Keratinocyte (primary cell): ENCODE data around the gene OLR1. TPM values are rescaled to one million over a fixed set of nuclear protein-coding genes. Genes with fewer than 3 reads are reported as not detected.

Experiments used
- DNase-seq: peaks from one replicate; pipeline ENCODE4 v3.0.0-alpha.2; 2011; ENCODE audit warnings: low read depth, missing footprints, low spot score
- FAIRE-seq: peaks from 2 replicates; lab custom pipeline; 2011; peaks lifted over from hg19 to GRCh38; lab: Jason Lieb, UNC
- H2AFZ ChIP-seq: 2 replicates; pipeline ENCODE4 v1.6.0; 2012; ENCODE audit warnings: low read length, control low read depth, inconsistent platforms; ENCODE audit not compliant: control insufficient read depth
- H3K27ac ChIP-seq: 2 replicates; pipeline ENCODE4 v1.5.1; 2011; ENCODE audit warnings: low read length; ENCODE audit not compliant: control insufficient read depth, insufficient read depth
- H3K27me3 ChIP-seq: 3 replicates; pipeline ENCODE4 v1.6.0; 2011; ENCODE audit warnings: low read length; ENCODE audit not compliant: control insufficient read depth, insufficient read depth; ENCODE audit errors: extremely low read depth
- H3K36me3 ChIP-seq, 2 experiments: 2 replicates in 1 of 2; 3 replicates in 1 of 2; pipeline ENCODE4 v1.5.1; 2011; ENCODE audit warnings: low read length in 2 of 2, mild to moderate bottlenecking in 1 of 2; ENCODE audit not compliant: control insufficient read depth in 2 of 2, insufficient read depth in 2 of 2; ENCODE audit errors: extremely low read depth in 1 of 2
- H3K4me1 ChIP-seq: 3 replicates; pipeline ENCODE4 v1.5.1; 2011; ENCODE audit warnings: low read length; ENCODE audit not compliant: control insufficient read depth, insufficient read depth; ENCODE audit errors: extremely low read depth
- H3K4me2 ChIP-seq: 3 replicates; pipeline ENCODE4 v1.6.0; 2011; ENCODE audit warnings: low read depth, low read length; ENCODE audit not compliant: control insufficient read depth, insufficient read depth; ENCODE audit errors: extremely low read depth
- H3K4me3 ChIP-seq, 3 experiments: fragments of 200-600 bp in 1 of 3; sonication (generic) in 1 of 3; 2 replicates in 2 of 3; 3 replicates in 1 of 3; pipeline ENCODE4 v1.5.1; 2011 to 2016; ENCODE audit warnings: low read length in 3 of 3, mild to moderate bottlenecking in 3 of 3, control low read depth in 2 of 3, inconsistent platforms in 1 of 3, low read depth in 1 of 3, mixed read lengths in 1 of 3, mixed run types in 1 of 3, moderate library complexity in 1 of 3; ENCODE audit not compliant: control insufficient read depth in 2 of 3, insufficient read depth in 2 of 3; ENCODE audit errors: extremely low read depth in 1 of 3
- H3K79me2 ChIP-seq: 2 replicates; pipeline ENCODE4 v1.6.0; 2012; ENCODE audit warnings: low read length; ENCODE audit not compliant: control insufficient read depth, insufficient read depth
- H3K9ac ChIP-seq: 3 replicates; pipeline ENCODE4 v1.6.0; 2011; ENCODE audit warnings: low read length; ENCODE audit not compliant: control insufficient read depth, insufficient read depth; ENCODE audit errors: extremely low read depth
- H3K9me1 ChIP-seq: 3 replicates; pipeline ENCODE4 v1.6.0; 2011; ENCODE audit warnings: low read length; ENCODE audit not compliant: control insufficient read depth, insufficient read depth; ENCODE audit errors: extremely low read depth
- H3K9me3 ChIP-seq: 2 replicates; pipeline ENCODE4 v1.5.1; 2012; ENCODE audit warnings: low read depth, low read length; ENCODE audit not compliant: control insufficient read depth
- H4K20me1 ChIP-seq: 3 replicates; pipeline ENCODE4 v1.6.0; 2011; ENCODE audit warnings: low read length; ENCODE audit not compliant: control insufficient read depth, insufficient read depth; ENCODE audit errors: extremely low read depth
- CTCF ChIP-seq, 3 experiments: IDR thresholded peaks in 1 of 3; conservative IDR thresholded peaks in 1 of 3; optimal IDR thresholded peaks in 1 of 3; 2 replicates in 2 of 3; 3 replicates in 1 of 3; pipeline versions ENCODE3 to v1.5.1; 2011; ENCODE audit warnings: low read length in 3 of 3, mild to moderate bottlenecking in 3 of 3, moderate library complexity in 2 of 3, control low read depth in 1 of 3, inconsistent platforms in 1 of 3; ENCODE audit not compliant: insufficient read depth in 2 of 3; ENCODE audit errors: extremely low read depth in 1 of 3
- EZH2 ChIP-seq: IDR thresholded peaks from one replicate; pipeline ENCODE4 v1.6.1; 2012; ENCODE audit warnings: inconsistent platforms, mild to moderate bottlenecking, low read length, moderate library complexity
- dilution Hi-C: fragments of 300-500 bp; cut with MboI; formaldehyde crosslinking; loops from one replicate; pipeline ENCODE4 v1.7.0; 2020; ENCODE audit warnings: low sequenced_read_pairs; ENCODE audit not compliant: extremely low pct_ligation_motif_present
- polyA plus RNA-seq, 5 experiments: library from polyadenylated mRNA; depleted of rRNA in 3 of 5; stranded (reverse) in 3 of 5; stranded (forward) in 1 of 5; unstranded in 1 of 5; fragments of >200 nt; gene quantifications; 1 replicate in 1 of 5; 2 replicates in 3 of 5; 3 replicates in 1 of 5; pipeline versions ENCODE4 v1.2.1 to v1.2.3, GENCODE V29; 2011 to 2012; ENCODE audit warnings: missing spikeins in 2 of 5, low read depth in 1 of 5, low replicate concordance in 1 of 5

The OLR1 gene
- polyA plus RNA-seq, 1 donor (not counting 4 experiments of a cell fraction or from before 2014, with no cell fraction given): 0.17 TPM

DNA sequence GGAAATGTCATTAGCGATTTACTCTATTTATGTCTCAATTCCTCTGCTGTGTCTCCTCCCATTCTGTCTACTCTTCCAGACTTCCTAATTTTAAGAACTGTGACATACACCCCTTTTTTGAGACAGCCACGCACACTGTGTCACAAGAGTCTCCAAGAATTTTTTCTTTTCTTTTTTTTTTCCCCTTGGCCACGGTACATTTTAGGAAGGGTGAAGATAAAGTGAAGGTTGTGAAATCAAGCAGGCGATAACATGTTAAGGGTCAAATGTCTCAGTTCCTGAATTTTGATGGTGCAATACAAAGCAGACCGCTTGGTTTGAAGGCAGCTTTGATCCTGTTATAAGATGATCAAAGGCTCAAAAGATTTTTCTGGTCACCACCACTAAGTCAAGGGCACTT, 4.3 kb downstream of the OLR1 start:
- no peak for FAIRE-seq
- Histone ChIP-seq H3K27ac (no peak overlapping the region), H4K20me1 (no peaks in the 10 kb centered on the region), H3K79me2 (no peaks in the 10 kb centered on the region), H3K9me1 (no peaks in the 10 kb centered on the region), H3K9me3 (no peaks in the 10 kb centered on the region), H3K27me3 (no peaks in the 10 kb centered on the region), H2AFZ (no peak overlapping the region), H3K9ac (no peak overlapping the region), H3K4me3 (no peak overlapping the region), H3K4me1 (peaks cover 10% of the 10 kb centered on the region), H3K36me3 (no peaks in the 10 kb centered on the region), H3K4me2 (no peak overlapping the region)
- no peak for DNase-seq
- TF ChIP-seq EZH2: no peak
- TF ChIP-seq CTCF (optimal IDR thresholded peaks at IDR 0.05 in 1 of 3, IDR thresholded peaks at IDR 0.05 in 1 of 3, conservative IDR thresholded peaks at IDR 0.05 in 1 of 3; ENCODE audit: extremely low read depth in 1 of 3, insufficient read depth in 2 of 3, low read length in 3 of 3): no peak
- dilution Hi-C loops: loop anchor here (10.0 kb wide), 1 partner anchor 57 kb away; no protein-coding TSS in a partner anchor

DNA sequence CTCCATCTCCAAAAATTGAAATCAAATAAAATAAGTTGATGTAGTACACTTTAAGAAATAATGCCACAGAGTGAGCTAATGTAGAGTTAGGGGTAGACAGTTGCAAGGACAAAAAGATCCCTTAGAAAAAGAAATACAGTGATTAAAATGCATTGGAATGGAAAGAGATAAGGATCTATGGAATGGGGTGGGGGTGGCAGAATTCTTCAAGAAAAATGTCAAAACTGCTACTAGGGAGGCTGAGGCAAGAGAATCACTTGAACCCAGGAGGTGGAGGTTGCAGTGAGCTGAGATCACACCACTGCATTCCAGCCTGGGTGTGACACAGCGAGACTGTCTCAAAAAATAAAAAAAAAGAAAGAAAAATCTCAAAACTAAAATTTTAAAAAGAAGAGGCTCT, 6.5 kb downstream of the OLR1 start:
- Histone ChIP-seq H3K4me3 (no peak overlapping the region), H3K79me2 (no peaks in the 10 kb centered on the region), H3K9ac (no peak overlapping the region), H3K9me3 (no peaks in the 10 kb centered on the region), H3K4me1 (peaks cover 12% of the 10 kb centered on the region), H3K36me3 (no peaks in the 10 kb centered on the region), H3K27me3 (no peaks in the 10 kb centered on the region), H3K4me2 (no peak overlapping the region), H3K9me1 (no peaks in the 10 kb centered on the region), H2AFZ (no peak overlapping the region), H3K27ac (no peak overlapping the region), H4K20me1 (no peaks in the 10 kb centered on the region)
- FAIRE-seq (no peak), DNase-seq (no peak)
- TF ChIP-seq EZH2 (no peak), CTCF (optimal IDR thresholded peaks at IDR 0.05 in 1 of 3, IDR thresholded peaks at IDR 0.05 in 1 of 3, conservative IDR thresholded peaks at IDR 0.05 in 1 of 3; ENCODE audit: extremely low read depth in 1 of 3, insufficient read depth in 2 of 3, low read length in 3 of 3) (no peak)
- dilution Hi-C loops: loop anchor here (10.0 kb wide), 1 partner anchor 59 kb away; no protein-coding TSS in a partner anchor
